BE2C (cell line): ENCODE measurements around the gene B3GALT4.

Experiments used
- DNase-seq: peaks from one replicate; pipeline ENCODE4 v3.0.0-alpha.2; 2020
- H3K27me3 ChIP-seq: fragments of 250-450 bp; sonication (Bioruptor Pico); 2 replicates; pipeline ENCODE4 v1.5.1; 2020; ENCODE audit warnings: mild to moderate bottlenecking
- H3K36me3 ChIP-seq: fragments of 250-450 bp; sonication (Bioruptor Pico); 2 replicates; pipeline ENCODE4 v1.5.1; 2020; ENCODE audit warnings: mild to moderate bottlenecking
- H3K4me1 ChIP-seq: fragments of 250-450 bp; sonication (Bioruptor Pico); 2 replicates; pipeline ENCODE4 v1.5.1; 2020
- H3K4me3 ChIP-seq: 2 replicates; pipeline ENCODE4 v1.5.1; 2011; ENCODE audit warnings: low read depth, low read length
- H3K9me3 ChIP-seq: fragments of 250-450 bp; sonication (Bioruptor Pico); 2 replicates; pipeline ENCODE4 v1.5.1; 2020
- TF ChIP-seq, protein P1 (sequence below): IDR thresholded peaks from 2 replicates; pipeline ENCODE4 v1.5.1; 2012; ENCODE audit warnings: mild to moderate bottlenecking, low read depth, low read length

B3GALT4 gene

DNA sequence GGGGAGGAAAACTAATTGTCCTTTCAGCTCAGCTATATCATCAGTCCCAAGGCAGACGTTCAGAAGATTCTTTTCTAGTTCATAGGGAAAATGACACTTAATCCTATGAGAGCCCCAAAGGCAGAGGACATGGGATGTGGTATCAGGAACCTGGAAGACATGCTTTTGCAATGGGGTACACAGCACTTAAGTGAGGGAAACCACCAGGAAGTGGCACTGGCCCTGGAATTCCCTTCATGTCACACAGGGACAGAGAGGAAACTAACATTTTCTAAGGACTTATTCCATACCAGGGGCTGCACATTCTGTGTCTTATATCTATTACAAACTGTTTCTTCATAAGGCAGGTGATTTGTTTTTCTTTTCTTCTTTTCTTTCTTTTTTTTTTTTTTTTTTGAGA is 33.4 kb upstream of the B3GALT4 start:
- TF ChIP-seq, protein P1, sequence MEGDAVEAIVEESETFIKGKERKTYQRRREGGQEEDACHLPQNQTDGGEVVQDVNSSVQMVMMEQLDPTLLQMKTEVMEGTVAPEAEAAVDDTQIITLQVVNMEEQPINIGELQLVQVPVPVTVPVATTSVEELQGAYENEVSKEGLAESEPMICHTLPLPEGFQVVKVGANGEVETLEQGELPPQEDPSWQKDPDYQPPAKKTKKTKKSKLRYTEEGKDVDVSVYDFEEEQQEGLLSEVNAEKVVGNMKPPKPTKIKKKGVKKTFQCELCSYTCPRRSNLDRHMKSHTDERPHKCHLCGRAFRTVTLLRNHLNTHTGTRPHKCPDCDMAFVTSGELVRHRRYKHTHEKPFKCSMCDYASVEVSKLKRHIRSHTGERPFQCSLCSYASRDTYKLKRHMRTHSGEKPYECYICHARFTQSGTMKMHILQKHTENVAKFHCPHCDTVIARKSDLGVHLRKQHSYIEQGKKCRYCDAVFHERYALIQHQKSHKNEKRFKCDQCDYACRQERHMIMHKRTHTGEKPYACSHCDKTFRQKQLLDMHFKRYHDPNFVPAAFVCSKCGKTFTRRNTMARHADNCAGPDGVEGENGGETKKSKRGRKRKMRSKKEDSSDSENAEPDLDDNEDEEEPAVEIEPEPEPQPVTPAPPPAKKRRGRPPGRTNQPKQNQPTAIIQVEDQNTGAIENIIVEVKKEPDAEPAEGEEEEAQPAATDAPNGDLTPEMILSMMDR, result no peak
- DNase-seq, result no peak
- peaks cover 29% of the 10 kb centered on the region for H3K27me3 ChIP-seq
- no peaks in the 10 kb centered on the region for H3K36me3 ChIP-seq
- H3K9me3 ChIP-seq, result no peaks in the 10 kb centered on the region
- peaks cover under 1% of the 10 kb centered on the region; the same call in 1 of the 2 replicates for H3K4me1 ChIP-seq
- no peak overlapping the region for H3K4me3 ChIP-seq

DNA sequence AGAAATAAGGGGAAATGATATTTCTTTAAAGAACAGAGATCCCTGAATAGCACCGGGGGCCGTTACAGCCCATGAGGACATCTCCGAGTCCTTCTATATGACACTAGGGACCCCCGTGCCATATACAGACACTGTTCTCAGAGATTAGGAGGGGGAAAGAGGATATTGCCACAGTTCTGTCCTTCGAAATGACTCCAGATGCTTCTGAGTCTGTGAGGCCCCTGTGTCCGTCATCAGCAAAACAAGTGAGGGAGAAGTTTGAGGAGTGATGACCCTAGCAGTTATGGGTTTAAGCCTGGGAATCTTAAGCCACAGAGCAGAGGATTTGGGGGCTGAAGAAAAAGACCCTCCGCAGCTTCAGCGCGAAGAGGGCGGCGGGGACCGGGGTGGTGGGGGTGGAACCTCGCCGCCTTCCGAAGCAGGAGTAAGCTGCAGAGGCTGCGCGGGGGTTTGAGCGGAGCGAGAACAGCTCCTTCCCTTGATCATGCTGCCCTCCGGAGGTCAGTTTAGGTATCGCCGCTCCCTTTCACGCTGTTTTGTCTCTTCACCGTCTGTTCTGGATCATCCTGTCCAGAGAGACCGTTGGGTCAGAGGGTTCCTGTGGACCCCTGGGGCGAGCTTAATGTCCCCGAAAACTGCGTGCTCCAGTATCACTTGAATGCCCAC is 28.8 kb upstream of the B3GALT4 start:
- TF ChIP-seq, protein P1, result peak; percentile 89
- no peaks in the 10 kb centered on the region for H3K9me3 ChIP-seq
- peak; percentile 90 for DNase-seq
- peaks cover 4% of the 10 kb centered on the region; the same call in 1 of the 2 replicates for H3K27me3 ChIP-seq
- peak overlapping the region; percentile 70 for H3K4me3 ChIP-seq
- peaks cover 12% of the 10 kb centered on the region for H3K4me1 ChIP-seq
- H3K36me3 ChIP-seq, result no peaks in the 10 kb centered on the region

DNA sequence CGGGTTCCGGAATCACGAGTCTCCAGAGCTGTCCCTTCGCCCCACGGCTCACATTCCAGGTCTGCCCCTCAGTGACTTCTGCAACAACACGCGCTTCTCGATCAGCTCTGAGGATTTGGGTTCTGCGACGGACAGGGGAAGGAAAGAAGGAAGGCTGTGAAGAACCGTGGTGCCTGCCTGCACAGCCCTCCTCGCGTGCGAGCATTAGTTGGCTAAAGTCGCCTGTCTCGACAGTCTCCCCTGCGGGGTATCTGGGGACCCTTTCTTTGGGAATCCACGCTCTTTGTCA is 28.3 kb upstream of the B3GALT4 start:
- DNase-seq, result peak; percentile 38
- TF ChIP-seq, protein P1, result no peak
- H3K27me3 ChIP-seq, result no peaks in the 10 kb centered on the region
- H3K4me1 ChIP-seq, result peaks cover 12% of the 10 kb centered on the region
- no peaks in the 10 kb centered on the region for H3K36me3 ChIP-seq
- H3K9me3 ChIP-seq, result no peaks in the 10 kb centered on the region
- peak overlapping the region; percentile 70 for H3K4me3 ChIP-seq

DNA sequence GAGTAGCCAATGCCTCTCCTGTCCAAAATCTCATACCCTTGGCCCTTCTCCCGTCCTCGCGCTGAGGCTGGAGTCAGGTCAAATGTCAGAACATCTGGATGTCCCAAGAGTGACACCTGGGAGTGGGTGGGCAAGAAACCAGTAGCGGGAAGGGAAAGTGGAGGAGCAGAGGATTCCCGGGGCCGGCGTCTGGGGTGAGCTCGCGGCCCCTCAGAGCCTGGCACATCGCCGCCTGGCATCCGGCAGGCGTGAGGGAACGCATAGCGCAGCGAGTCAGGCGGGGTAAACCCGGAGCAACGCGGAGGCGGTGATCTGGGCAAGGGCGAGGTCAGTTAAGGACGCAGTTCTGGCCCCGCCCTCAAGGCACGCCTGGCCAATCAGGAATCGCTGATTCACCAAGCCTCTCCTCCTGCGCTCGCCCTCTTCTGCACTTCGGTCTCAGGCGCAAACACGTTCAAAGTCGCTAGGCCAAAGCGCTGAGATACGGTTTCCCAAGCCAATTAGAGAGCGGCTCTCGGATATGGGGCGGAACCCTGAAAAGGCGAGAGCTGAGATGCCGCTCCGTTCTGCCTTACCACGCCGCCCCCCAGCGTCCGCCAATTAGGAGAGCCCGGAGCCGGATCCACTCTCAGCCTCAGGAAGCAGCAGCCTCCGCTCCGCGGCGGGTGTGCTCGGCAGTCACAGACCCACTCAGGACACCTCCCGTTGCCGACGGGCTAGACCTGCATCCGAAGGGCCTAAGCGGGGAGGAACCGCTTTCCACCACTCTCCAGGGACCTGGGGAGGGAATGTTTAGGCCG is 27.8 kb upstream of the B3GALT4 start:
- Histone ChIP-seq H3K27me3 (no peaks in the 10 kb centered on the region), H3K9me3 (no peaks in the 10 kb centered on the region), H3K36me3 (no peaks in the 10 kb centered on the region), H3K4me3 (peak overlapping the region; percentile 72), H3K4me1 (peaks cover 12% of the 10 kb centered on the region)
- peak; percentile 98 for DNase-seq
- TF ChIP-seq, protein P1, result no peak

DNA sequence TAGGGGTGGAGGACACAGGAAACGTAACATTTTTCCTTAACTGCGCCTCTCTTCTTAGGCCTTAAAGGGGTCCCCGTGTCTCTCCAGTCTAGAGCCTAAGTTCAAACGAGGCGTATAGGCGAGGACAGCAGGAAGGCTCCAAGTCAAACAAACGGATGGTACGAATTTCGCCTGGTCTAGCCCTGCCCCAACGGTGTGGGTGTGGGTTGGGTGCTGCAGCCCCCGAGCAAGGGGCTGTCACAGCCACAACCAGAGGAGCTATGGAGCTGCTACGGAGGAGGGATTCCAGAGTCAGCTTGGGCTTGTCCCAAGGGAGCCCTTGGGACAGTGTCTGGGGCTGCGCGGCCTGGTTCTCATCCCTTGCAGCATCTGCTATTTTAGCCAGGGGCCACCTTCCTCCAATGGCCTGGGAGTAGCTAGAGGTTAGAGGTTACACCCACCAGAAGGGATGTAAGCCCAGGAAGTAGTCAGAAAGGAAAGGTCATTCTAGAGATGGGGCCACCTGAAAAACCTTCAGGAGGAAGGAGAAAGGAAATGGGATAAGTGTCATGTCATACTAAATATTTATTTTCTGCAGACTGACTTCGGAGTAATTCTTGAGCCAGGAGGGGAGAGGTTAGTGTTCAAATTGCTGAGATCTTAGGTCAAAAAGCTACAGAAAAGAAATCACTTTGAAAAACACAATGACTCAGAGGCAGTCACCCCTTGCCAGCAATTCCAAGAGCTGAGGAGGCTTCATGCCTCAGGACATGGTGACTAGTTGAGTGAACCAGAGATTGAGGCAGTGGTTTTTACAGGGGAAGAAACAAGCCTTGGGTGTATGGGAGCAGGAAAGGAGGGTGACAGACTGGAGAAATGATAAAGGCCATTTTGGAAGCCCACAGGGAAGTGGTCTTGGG is 26.9 kb upstream of the B3GALT4 start:
- Histone ChIP-seq H3K36me3 (no peaks in the 10 kb centered on the region), H3K9me3 (no peaks in the 10 kb centered on the region), H3K4me3 (peak overlapping the region; percentile 72), H3K27me3 (no peaks in the 10 kb centered on the region), H3K4me1 (peaks cover 12% of the 10 kb centered on the region)
- DNase-seq, result peak; percentile 83
- TF ChIP-seq, protein P1, result no peak
